ENCODE data around the gene ABO.

- TF ChIP-seq MAFK (IDR thresholded peaks at IDR 0.05; ENCODE audit: low read length) (no peak), POLR2A (conservative IDR thresholded peaks at IDR 0.05) (no peak), TAF1 (IDR thresholded peaks at IDR 0.05; ENCODE audit: control insufficient read depth, extremely low read depth, insufficient read depth, low read length, severe bottlenecking) (no peak), BRF1 (IDR thresholded peaks at IDR 0.05; ENCODE audit: borderline replicate concordance, extremely low read depth, insufficient read length) (no peak), CBX2 (IDR thresholded peaks at IDR 0.05; ENCODE audit: insufficient read depth, low read length, poor library complexity, severe bottlenecking) (no peak), MYNN (IDR thresholded peaks at IDR 0.05) (no peak), MYNN (CRISPR knock-in tag; IDR thresholded peaks at IDR 0.05) (no peak), GATA2 (CRISPR knock-in tag; IDR thresholded peaks at IDR 0.05) (no peak), NCOA1 (IDR thresholded peaks at IDR 0.05; ENCODE audit: low read depth) (no peak), ZNF274 (IDR thresholded peaks at IDR 0.05; ENCODE audit: borderline replicate concordance, low read depth, low read length) (no peak), CBX8 (IDR thresholded peaks at IDR 0.05; ENCODE audit: borderline replicate concordance, extremely low read depth, low read depth, low read length, poor library complexity, severe bottlenecking) (no peak), JUND (IDR thresholded peaks at IDR 0.05; ENCODE audit: borderline replicate concordance, low read depth, low read length) (no peak), JUND (tag; IDR thresholded peaks at IDR 0.05; ENCODE audit: borderline replicate concordance, low read depth, low read length) (no peak), PHF8 (IDR thresholded peaks at IDR 0.05; ENCODE audit: borderline replicate concordance, low read length) (no peak)
- TF ChIP-seq, protein P1, sequence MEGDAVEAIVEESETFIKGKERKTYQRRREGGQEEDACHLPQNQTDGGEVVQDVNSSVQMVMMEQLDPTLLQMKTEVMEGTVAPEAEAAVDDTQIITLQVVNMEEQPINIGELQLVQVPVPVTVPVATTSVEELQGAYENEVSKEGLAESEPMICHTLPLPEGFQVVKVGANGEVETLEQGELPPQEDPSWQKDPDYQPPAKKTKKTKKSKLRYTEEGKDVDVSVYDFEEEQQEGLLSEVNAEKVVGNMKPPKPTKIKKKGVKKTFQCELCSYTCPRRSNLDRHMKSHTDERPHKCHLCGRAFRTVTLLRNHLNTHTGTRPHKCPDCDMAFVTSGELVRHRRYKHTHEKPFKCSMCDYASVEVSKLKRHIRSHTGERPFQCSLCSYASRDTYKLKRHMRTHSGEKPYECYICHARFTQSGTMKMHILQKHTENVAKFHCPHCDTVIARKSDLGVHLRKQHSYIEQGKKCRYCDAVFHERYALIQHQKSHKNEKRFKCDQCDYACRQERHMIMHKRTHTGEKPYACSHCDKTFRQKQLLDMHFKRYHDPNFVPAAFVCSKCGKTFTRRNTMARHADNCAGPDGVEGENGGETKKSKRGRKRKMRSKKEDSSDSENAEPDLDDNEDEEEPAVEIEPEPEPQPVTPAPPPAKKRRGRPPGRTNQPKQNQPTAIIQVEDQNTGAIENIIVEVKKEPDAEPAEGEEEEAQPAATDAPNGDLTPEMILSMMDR (IDR thresholded peaks at IDR 0.05 in 2 of 3, conservative IDR thresholded peaks at IDR 0.05 in 1 of 3; ENCODE audit: insufficient read depth in 2 of 3, low read depth in 1 of 3, low read length in 3 of 3) = no peak
These were observed 18.3 kb downstream of the ABO start for GRCh38 chr9:133256686-133257091.

All from K562 (cell line).